ENCODE results near the gene ALKBH2. TPM values are rescaled to one million over a fixed set of nuclear protein-coding genes. Genes with fewer than 3 reads are reported as not detected.

ALKBH2 gene
- polyA plus RNA-seq, 1 experiment, result 23.3 TPM

- TF ChIP-seq, protein P1, sequence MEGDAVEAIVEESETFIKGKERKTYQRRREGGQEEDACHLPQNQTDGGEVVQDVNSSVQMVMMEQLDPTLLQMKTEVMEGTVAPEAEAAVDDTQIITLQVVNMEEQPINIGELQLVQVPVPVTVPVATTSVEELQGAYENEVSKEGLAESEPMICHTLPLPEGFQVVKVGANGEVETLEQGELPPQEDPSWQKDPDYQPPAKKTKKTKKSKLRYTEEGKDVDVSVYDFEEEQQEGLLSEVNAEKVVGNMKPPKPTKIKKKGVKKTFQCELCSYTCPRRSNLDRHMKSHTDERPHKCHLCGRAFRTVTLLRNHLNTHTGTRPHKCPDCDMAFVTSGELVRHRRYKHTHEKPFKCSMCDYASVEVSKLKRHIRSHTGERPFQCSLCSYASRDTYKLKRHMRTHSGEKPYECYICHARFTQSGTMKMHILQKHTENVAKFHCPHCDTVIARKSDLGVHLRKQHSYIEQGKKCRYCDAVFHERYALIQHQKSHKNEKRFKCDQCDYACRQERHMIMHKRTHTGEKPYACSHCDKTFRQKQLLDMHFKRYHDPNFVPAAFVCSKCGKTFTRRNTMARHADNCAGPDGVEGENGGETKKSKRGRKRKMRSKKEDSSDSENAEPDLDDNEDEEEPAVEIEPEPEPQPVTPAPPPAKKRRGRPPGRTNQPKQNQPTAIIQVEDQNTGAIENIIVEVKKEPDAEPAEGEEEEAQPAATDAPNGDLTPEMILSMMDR (IDR thresholded peaks at IDR 0.05; ENCODE audit: insufficient read depth, low read depth, low read length), result no peak
- ChIA-PET CTCF (interaction anchor here (0.8 to 4.8 kb wide), 2 partner anchors 14 kb away, joined by 4 to 32 read pairs; no protein-coding TSS in a partner anchor), POLR2A (no interaction called here)
- Histone ChIP-seq H3K27me3 (ENCODE audit: control insufficient read depth, insufficient read depth, low read length) (no peaks in the 10 kb centered on the region), H3K4me3 (ENCODE audit: low read depth, low read length) (peak overlapping the region; percentile 79), H3K36me3 (ENCODE audit: control insufficient read depth, insufficient read depth, low read length) (peaks cover 3% of the 10 kb centered on the region)
- no peak for DNase-seq (ENCODE audit: low read depth)
These were observed 4.9 kb upstream of the ALKBH2 start for GRCh38 chr12:109098183-109098604.

DNA sequence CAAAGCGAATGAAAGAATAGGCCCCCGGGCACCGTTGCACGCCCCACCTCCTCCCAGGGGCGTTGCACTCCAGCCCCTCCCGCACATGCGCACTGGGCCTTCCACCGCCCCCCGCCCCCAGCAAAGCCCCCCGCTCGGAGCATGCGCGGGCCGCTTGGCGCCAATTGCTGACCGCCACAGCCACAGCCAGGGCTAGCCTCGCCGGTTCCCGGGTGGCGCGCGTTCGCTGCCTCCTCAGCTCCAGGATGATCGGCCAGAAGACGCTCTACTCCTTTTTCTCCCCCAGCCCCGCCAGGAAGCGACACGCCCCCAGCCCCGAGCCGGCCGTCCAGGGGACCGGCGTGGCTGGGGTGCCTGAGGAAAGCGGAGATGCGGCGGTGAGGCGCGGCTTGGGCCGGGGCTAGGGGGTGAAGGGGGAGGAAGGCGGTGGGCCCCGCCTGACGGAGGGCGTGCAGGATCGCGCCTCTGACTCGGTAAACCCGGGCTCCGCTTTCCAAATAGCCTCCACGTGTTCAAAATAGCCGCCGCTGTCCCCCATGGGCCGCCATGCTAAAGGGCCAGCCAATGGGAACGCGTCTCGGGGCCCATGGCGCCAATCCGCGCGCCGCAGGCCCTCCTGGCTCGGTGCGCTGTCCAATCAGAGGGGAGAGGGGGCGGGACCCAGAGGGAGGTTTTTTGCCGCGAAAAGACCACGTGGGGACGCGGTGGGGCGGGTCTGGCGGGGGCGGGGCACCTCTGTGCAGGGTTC is 4.3 kb upstream of the ALKBH2 start, which contains the start of gene UNG:
Gene UNG, plus strand, starts transcription at position 163 of the 748 bp plus-strand sequence. Its CDS starts 83 bp downstream, at position 246.
- ChIA-PET POLR2A (no interaction called here), CTCF (interaction anchor here (0.6 to 4.8 kb wide), 3 partner anchors 13 to 1279 kb away, joined by 3 to 32 read pairs (median 4); no protein-coding TSS in a partner anchor)
- peak; percentile 63 for DNase-seq (ENCODE audit: low read depth)
- H3K4me3 ChIP-seq (ENCODE audit: low read depth, low read length), result peak within 1 kb of the TSS; percentile 79
- peaks cover 1% of the 10 kb centered on the region; the same call in 1 of the 2 replicates for H3K36me3 ChIP-seq (ENCODE audit: control insufficient read depth, insufficient read depth, low read length)
- no peaks in the 10 kb centered on the region for H3K27me3 ChIP-seq (ENCODE audit: control insufficient read depth, insufficient read depth, low read length)
- TF ChIP-seq, protein P1 (IDR thresholded peaks at IDR 0.05; ENCODE audit: insufficient read depth, low read depth, low read length), result no peak

DNA sequence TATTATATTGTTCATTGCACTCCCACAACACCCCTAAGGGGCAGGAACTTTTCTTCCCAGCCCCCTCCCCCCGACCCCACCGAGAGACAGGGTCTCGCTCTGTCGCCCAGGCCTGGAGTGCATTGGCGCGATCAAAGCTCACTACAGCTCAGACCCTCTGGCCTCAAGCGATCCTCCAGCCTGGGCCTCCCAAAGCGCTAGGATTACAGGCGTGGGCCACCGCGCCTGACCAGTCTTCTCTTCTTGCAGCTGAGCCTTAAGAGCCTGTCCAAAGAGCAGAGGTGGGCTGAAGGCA is 3.8 kb upstream of the ALKBH2 start:
- Histone ChIP-seq H3K4me3 (ENCODE audit: low read depth, low read length) (peak overlapping the region; percentile 50), H3K27me3 (ENCODE audit: control insufficient read depth, insufficient read depth, low read length) (no peaks in the 10 kb centered on the region), H3K36me3 (ENCODE audit: control insufficient read depth, insufficient read depth, low read length) (peaks cover 1% of the 10 kb centered on the region; the same call in 1 of the 2 replicates)
- ChIA-PET POLR2A (no interaction called here), CTCF (interaction anchor here (0.6 kb wide), 1 partner anchor 1279 kb away, joined by 3 read pairs; no protein-coding TSS in a partner anchor)
- TF ChIP-seq, protein P1 (IDR thresholded peaks at IDR 0.05; ENCODE audit: insufficient read depth, low read depth, low read length), result no peak
- DNase-seq (ENCODE audit: low read depth), result no peak

GRCh38 chr12:109092497-109093021 is 713 bp downstream of the ALKBH2 start:
- H3K36me3 ChIP-seq (ENCODE audit: control insufficient read depth, insufficient read depth, low read length), result peaks cover 4% of the 10 kb centered on the region; the same call in 1 of the 2 replicates
- CTCF ChIA-PET, result interaction anchor here (0.7 to 1.8 kb wide), 19 partner anchors 8 to 522 kb away, joined by 3 to 8 read pairs (median 4); partner anchors contain the start of gene SVOP
- POLR2A ChIA-PET, result interaction anchor here (0.5 kb wide), 1 partner anchor 253 kb away, joined by 3 read pairs; no protein-coding TSS in a partner anchor
- TF ChIP-seq, protein P1 (IDR thresholded peaks at IDR 0.05; ENCODE audit: insufficient read depth, low read depth, low read length), result no peak
- no peaks in the 10 kb centered on the region for H3K27me3 ChIP-seq (ENCODE audit: control insufficient read depth, insufficient read depth, low read length)
- no peak for DNase-seq (ENCODE audit: low read depth)
- peak overlapping the region; percentile 58 for H3K4me3 ChIP-seq (ENCODE audit: low read depth, low read length)

- TF ChIP-seq, protein P1 (IDR thresholded peaks at IDR 0.05; ENCODE audit: insufficient read depth, low read depth, low read length), result no peak
- no peaks in the 10 kb centered on the region for H3K27me3 ChIP-seq (ENCODE audit: control insufficient read depth, insufficient read depth, low read length)
- peaks cover 10% of the 10 kb centered on the region for H3K36me3 ChIP-seq (ENCODE audit: control insufficient read depth, insufficient read depth, low read length)
- no peak overlapping the region for H3K4me3 ChIP-seq (ENCODE audit: low read depth, low read length)
- CTCF ChIA-PET, result interaction anchor here (1.5 kb wide), 1 partner anchor 22 kb away, joined by 4 read pairs; no protein-coding TSS in a partner anchor
- DNase-seq (ENCODE audit: low read depth), result no peak
- POLR2A ChIA-PET, result no interaction called here
These were observed 3.6 kb downstream of the ALKBH2 start for GRCh38 chr12:109089683-109090082.
